HPDE6-E6E7 (cell line): Measurements from ENCODE around the gene DET1.
"Not testable (repeated sequence)": the region's sequence is repeated elsewhere in the genome, so short reads cannot be mapped to it uniquely, and the experiment has no call there.

Experiments
- DNase-seq: peaks from one replicate; pipeline ENCODE4 v3.0.0; 2011; ENCODE audit warnings: missing footprints; ENCODE audit errors: extremely low spot score

DET1 gene

GRCh38 chr15:88497109-88497765, 49.2 kb downstream of the DET1 start:
- no peak for DNase-seq

GRCh38 chr15:88493844-88494243, 52.6 kb downstream of the DET1 start:
- no peak for DNase-seq

- DNase-seq = no peak
Measured at GRCh38 chr15:88491158-88491557, 55.3 kb downstream of the DET1 start.

GRCh38 chr15:88490036-88490435, 56.4 kb downstream of the DET1 start:
- DNase-seq = no peak

- no peak for DNase-seq
Measured at GRCh38 chr15:88489321-88489720, 57.2 kb downstream of the DET1 start.

GRCh38 chr15:88487796-88488523, 58.5 kb downstream of the DET1 start:
- DNase-seq = no peak

GRCh38 chr15:88487178-88487795, 59.2 kb downstream of the DET1 start:
- no peak for DNase-seq

GRCh38 chr15:88484682-88485331, 61.7 kb downstream of the DET1 start:
- DNase-seq = no peak

- no peak for DNase-seq
Measured at GRCh38 chr15:88482263-88482662, 64.2 kb downstream of the DET1 start.

GRCh38 chr15:88480981-88481380, 65.5 kb downstream of the DET1 start:
- no peak for DNase-seq

- no peak for DNase-seq
Measured at GRCh38 chr15:88479169-88479568, 67.3 kb downstream of the DET1 start.

GRCh38 chr15:88477904-88478303, 68.6 kb downstream of the DET1 start:
- no peak for DNase-seq

GRCh38 chr15:88477126-88477525, 69.4 kb downstream of the DET1 start:
- DNase-seq = no peak

GRCh38 chr15:88476635-88477060, 69.8 kb downstream of the DET1 start:
- no peak for DNase-seq

GRCh38 chr15:88473661-88474293, 72.7 kb downstream of the DET1 start:
- DNase-seq = not testable (repeated sequence)

- DNase-seq = no peak
Measured at GRCh38 chr15:88472225-88472624, 74.3 kb downstream of the DET1 start.

GRCh38 chr15:88470625-88471372, 75.7 kb downstream of the DET1 start:
- no peak for DNase-seq

- DNase-seq = no peak
Measured at GRCh38 chr15:88469321-88469720, 77.2 kb downstream of the DET1 start.

- DNase-seq = not testable (repeated sequence)
Measured at GRCh38 chr15:88468721-88469120, 77.8 kb downstream of the DET1 start.

GRCh38 chr15:88467935-88468528, 78.4 kb downstream of the DET1 start:
- DNase-seq = no peak
